GM21619 (cell line): ENCODE results near the gene FAM107B.
"Not testable (repeated sequence)": the region's sequence is repeated elsewhere in the genome, so short reads cannot be mapped to it uniquely, and the experiment has no call there.

Source experiments
- ATAC-seq: cut with Tn5 transposase; IDR thresholded peaks from one replicate; pipeline ENCODE4 v1.9.1; 2021; ENCODE audit not compliant: unreplicated experiment

Gene FAM107B

DNA sequence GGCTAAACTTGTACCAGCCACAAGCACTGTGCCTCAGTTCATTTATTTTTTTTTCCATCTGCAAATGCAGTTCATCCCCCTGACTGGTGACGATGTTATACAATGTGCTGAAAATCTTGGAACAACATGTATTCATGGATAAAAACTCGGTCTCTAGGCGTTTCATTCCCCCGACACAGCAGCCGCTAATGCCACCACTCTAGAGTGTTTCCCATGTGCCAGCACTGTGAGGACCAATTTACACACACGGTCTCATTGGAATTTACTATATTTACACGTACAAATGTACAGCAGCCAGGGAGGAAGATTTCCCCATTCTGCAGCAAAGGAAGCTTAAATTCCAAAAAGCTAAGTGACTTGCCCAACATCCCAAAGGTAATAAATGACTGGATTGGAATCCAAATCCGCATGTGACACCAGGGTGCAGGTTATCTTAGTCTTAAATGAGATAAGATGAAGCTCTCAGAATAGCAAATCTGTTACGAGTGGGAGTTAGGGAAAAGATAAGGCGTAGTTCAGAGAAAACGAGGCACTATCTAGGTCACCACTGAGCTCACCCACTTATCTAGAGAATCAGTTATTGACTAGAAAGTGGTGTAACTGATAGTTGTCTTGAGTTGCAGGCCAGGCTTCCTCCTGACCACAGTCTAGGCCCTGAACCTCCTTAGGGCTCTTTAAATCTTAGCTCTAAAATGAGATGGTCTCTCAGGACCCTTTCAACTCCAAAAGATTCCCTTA is 36.7 kb downstream of the FAM107B start:
- ATAC-seq = no peak

- no peak for ATAC-seq
Measured at GRCh38 chr10:14736600-14737081, 38.1 kb downstream of the FAM107B start.

DNA sequence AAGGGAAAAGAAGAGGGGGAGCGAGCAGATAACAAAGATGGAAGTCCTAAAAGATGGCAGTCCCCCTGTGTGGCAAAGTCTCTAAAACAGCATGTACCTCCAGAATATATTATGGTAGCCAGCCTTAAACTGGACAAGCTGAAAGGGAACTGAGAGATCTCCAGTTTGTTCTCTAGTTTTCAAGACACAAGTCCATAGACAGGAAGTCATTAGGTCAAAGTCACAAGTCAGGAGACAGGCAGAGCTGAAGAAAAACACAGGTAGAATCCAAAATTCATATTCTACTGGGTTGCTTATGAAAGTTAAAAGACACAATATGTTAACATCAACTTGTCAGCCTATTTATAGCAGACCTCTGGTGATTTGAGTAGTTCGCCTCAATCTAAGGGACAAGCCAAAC is 38.7 kb downstream of the FAM107B start:
- ATAC-seq = no peak

- ATAC-seq = no peak
Measured at GRCh38 chr10:14731875-14732512, 42.7 kb downstream of the FAM107B start.

GRCh38 chr10:14728346-14728745 is 46.4 kb downstream of the FAM107B start:
- no peak for ATAC-seq

GRCh38 chr10:14727924-14728323 is 46.8 kb downstream of the FAM107B start:
- ATAC-seq = no peak

- ATAC-seq = no peak
Measured at GRCh38 chr10:14727465-14727864, 47.2 kb downstream of the FAM107B start.

GRCh38 chr10:14724931-14725330 is 49.8 kb downstream of the FAM107B start:
- ATAC-seq = no peak

DNA sequence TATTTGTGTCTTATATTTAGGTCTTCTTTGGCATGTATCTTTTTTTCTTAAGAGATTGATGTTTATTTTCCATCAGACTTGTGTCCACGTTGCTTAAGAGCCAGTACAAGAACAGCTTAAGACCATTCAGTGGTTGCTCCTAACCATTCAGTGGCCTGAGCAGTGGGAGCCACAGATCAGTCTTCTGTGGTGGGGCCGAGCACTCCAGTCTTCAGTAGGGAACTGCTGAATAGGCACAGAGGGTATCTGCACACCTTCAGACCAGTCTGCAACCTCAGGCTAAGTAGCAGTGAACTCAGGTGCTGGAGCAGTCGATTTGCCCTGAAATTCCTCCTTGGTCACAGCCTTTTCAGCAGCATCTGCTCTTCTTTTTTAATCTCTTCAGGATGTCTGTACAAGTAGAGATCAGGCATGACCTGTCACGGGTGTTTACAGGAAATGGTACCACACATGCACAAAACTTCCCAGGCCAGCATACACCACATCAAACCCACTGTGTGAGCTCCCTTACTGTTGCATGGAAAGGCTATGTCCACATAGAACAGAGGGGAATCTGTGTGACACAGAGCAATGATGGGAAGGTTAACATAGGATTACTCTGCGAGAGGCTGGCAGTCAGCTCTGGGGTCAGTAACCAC is 51.5 kb downstream of the FAM107B start:
- no peak for ATAC-seq

DNA sequence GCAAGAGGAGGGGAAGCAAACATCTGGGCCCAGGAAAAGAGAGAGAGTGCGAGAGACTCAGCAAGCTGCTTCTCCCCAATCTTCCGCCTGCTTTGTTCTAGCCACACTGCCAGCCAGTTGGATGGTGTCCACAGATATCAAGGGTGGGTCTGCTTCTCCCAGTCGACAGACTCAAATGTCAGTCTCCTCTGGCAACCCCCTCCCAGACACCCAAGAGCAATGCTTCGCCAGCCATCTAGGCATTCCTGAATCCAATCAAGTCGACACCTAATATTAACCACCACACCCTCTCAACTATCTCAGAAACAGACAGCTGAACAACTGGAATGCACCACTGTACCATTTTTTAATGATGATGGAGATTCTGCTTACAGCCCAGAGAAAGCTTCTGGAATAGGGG is 57.1 kb downstream of the FAM107B start:
- no peak for ATAC-seq

DNA sequence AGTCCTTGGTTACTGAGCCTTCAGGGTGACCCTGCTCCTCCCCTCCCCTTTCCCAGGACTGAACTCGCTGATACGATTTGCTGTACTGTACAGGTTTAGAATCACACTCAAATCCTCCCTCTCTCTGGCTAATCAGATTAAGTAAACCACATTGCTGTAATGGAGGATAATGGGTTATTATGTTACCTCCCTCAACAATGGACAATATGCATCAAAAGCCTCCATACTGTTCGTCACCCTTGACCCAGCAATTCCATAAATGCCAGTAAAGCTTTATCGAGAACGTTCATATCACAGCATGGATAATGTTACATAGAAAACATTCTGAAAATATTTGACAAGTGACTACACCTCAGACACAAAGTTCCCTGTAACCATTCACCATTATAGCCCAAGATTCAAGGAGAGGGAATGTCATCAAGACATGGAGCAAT is 61.7 kb downstream of the FAM107B start:
- ATAC-seq = no peak

DNA sequence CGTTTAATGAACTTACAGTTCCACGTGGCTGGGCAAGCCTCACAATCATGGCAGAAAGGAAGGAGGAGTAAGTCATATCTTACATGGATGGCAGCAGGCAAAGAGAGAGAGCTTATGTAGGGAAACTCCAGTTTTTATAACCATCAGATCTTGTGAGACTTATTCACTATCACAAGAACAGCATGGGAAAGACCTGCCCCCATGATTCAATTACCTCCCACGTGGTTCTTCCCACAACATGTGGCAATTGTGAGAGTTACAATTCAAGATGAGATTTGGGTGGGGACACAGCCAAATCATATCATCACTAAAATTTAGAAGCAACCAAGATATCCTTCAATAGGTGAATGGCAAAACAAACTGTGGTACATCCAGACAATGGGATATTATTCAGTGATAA is 65.4 kb downstream of the FAM107B start:
- not testable (repeated sequence) for ATAC-seq

GRCh38 chr10:14707481-14707880 is 67.2 kb downstream of the FAM107B start:
- no peak for ATAC-seq

GRCh38 chr10:14705548-14706230 is 69.0 kb downstream of the FAM107B start:
- ATAC-seq = no peak

DNA sequence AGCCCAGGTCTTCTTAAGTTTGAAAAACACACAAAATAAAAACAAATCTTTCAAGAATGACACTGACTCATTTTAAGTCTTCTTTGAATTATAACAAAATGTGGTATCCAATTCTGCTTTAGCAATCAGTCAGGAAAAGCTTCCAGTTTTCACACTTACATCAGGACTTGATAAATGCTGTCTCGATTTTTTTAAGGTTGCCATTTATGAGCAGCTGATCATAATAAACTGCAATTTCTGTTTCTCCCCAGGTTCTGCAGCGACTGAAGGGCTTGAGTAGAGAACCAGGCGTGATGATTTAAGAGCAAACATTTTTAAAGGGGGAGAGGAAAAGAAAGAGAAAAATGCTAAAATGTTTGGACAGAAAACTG is 71.1 kb downstream of the FAM107B start:
- no peak for ATAC-seq

DNA sequence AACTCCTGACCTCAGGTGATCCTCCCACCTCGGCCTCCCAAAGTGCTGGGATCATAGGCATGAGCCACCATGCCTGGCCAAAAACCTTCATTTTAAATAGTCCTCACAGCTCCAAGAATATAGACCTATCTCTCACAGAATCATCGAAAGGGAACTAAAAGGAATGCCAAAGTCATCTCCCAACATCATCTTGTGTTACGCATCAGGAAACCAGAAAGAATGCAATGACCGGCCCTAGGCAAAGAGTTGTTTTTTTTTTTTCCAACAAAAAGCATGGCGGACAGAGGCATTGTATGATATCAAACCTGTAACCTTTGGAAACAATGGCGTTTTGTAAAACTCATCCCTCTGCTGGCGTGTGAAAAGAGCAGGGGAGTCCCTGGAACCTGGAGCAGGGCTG is 73.2 kb downstream of the FAM107B start:
- no peak for ATAC-seq

DNA sequence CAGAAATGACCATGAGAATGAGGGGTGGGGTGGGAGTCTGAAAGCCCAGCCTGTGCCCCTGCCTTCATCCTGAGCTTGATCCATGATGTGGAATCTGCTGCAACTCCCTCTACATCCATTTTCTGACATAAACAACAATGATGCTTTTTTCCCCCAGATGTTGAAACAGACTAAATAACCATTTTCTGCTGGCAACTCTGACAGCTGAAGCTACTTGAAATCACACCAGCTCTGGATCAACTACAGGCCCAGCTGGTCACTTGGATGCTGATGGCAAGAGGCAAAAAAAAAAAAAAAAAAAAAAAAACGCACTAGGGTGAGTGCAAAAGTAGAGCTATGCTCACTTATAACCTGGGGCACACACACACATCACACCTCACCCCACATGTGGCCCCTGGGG is 74.2 kb downstream of the FAM107B start:
- no peak for ATAC-seq

- no peak for ATAC-seq
Measured at GRCh38 chr10:14699482-14699881, 75.2 kb downstream of the FAM107B start.

- ATAC-seq = no peak
Measured at GRCh38 chr10:14698829-14699170, 75.9 kb downstream of the FAM107B start.

DNA sequence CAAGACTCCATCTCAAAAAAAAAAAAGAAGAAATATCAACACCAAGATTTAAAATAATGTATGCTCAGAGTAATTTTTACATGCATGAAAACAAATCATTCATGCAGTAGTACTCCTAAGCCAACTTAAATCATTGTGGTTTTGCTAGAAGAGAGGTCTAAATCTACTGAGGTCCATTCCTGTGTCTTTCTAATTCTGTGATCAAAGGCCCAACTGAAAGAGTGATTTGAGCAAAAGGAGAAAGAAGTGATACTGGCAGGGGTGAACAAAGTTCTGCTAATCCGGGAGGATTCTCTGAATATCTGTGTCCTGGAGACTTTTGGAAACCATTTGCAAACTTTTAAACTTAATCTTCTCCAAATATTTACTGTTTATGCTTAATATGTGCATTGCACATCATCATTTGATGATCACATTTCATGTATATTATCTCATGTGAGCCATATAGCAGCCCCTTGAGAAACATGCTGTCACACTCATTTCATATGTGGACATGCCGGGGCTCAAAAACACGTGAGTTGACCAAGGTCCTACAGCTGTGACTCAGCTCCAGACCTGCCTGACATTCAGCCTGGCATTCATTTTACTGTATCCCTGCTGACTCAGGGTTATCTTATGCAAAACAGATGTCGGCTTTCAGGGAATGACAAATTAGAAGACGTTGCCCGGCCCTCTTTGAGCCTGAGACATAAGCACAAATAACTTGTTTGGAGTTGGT is 76.4 kb downstream of the FAM107B start:
- no peak for ATAC-seq

DNA sequence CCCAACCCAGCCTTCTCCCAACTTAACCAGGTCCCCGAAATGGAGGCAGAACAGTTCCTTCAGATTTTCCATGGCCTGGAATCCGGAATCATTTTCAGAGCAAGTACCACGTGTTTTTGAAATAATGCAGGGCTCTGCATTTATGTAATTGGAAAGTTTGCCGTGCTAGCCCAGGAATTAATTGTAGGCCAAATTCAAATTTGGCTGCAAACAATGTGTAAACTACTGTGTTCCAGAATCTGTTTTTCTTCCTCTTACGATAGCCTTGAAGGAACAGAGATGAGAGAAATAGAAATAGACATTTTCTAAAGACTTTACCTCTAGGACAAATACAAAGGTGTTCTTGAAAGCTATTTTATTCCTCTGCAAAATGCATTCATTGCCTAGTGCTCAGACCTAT is 77.4 kb downstream of the FAM107B start:
- ATAC-seq = no peak
